GM12801 (cell line): ENCODE results near the gene CDH12.

ENCODE experiments used
- TF ChIP-seq, protein P1 (sequence below): IDR thresholded peaks from one replicate; pipeline ENCODE4 v1.5.1; 2011; ENCODE audit warnings: control low read depth; ENCODE audit not compliant: insufficient read length; ENCODE audit errors: extremely low read depth

Gene CDH12

DNA sequence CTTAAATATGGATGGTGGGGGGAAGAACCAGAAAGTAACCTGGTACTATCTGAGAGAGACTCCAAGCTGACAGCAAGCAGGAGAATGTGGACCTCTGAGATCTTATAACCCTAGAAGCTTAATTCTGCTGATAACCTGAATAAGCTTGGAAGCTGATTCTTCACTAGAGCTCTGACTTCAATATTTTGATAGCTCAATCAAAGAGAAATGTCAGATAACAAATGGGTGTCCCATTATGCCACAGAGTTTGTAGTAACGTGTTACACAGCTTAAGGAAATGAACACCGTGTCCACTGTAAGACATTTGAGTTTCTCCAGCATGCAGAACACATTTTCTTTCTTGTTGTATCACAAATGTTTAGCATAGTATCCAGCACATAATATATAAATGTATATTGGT is 626.7 kb downstream of the CDH12 start:
- TF ChIP-seq, protein P1, sequence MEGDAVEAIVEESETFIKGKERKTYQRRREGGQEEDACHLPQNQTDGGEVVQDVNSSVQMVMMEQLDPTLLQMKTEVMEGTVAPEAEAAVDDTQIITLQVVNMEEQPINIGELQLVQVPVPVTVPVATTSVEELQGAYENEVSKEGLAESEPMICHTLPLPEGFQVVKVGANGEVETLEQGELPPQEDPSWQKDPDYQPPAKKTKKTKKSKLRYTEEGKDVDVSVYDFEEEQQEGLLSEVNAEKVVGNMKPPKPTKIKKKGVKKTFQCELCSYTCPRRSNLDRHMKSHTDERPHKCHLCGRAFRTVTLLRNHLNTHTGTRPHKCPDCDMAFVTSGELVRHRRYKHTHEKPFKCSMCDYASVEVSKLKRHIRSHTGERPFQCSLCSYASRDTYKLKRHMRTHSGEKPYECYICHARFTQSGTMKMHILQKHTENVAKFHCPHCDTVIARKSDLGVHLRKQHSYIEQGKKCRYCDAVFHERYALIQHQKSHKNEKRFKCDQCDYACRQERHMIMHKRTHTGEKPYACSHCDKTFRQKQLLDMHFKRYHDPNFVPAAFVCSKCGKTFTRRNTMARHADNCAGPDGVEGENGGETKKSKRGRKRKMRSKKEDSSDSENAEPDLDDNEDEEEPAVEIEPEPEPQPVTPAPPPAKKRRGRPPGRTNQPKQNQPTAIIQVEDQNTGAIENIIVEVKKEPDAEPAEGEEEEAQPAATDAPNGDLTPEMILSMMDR = no peak

DNA sequence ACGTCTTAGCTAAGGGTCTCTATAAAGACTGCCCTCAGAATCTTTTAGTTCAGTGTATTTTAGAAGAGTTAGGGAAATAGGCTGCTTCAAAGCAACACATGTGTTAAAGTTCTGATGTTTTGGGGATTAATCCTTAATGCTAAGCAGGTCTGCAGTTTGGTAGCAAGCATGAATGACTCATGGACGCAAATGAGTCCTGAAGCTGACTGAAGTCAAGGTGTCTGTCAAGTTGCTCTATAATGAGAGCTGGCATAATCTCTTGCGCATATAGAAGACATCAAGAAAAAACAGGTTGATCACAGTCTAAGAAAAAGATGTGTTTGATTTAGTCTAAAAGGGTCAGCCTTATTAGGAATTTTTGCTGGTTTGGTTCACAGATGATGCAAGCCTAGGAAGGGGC is 630.1 kb downstream of the CDH12 start:
- TF ChIP-seq, protein P1 = no peak

DNA sequence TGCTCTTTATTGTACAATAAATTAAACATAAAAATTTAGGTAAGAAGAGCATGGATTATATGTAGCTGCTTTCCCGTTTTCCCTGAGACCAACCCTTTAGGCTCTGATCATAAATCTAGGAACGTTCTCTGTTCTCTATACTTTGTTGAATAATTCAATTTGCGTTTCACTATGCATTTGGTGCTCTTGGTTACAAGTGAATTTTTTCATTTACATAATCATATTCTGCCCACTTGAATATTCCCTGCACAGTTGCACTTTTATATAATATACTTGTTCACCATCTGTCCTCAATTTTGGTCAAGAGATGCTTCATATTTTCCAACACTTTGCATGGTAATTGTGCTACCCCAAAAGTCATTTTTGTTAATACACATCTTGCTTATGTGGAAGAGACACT is 741.8 kb downstream of the CDH12 start:
- TF ChIP-seq, protein P1 = no peak

DNA sequence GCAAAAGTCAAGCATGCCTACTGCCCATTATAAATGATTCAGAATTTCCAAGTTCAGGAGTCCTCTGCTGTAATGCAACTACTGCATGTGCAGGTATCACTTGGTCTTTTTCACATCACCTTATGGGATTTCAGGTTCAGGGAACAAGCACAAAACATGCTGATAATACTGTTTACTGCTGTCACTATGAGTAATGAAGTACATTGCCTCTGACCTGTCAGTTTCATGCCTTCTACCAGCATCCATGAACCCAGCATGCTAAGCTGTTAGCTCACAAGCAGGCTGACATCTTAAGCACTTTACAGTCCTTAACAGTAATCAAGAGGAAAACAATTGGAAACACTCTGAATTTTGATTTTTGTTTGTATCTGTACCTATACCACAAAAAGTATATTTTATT is 743.8 kb downstream of the CDH12 start:
- TF ChIP-seq, protein P1 = no peak

DNA sequence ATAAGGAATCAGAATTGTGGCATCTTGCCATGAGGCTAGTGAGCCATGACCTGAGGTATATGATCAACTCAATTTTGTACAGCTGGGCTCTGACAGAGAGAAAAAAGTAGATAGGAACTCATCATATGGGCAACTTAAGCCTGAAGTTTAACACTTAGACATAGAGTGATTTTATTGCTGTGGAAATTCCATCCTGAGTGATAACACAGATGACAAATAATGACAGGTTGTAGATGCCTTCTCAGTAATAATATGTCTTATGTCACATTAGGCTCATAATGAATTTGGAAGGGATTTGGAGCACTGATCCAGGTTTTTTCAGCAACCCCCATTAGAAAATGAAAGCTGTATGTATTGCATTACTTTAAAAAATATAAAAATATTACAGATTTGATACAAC is 744.6 kb downstream of the CDH12 start:
- TF ChIP-seq, protein P1 = no peak

DNA sequence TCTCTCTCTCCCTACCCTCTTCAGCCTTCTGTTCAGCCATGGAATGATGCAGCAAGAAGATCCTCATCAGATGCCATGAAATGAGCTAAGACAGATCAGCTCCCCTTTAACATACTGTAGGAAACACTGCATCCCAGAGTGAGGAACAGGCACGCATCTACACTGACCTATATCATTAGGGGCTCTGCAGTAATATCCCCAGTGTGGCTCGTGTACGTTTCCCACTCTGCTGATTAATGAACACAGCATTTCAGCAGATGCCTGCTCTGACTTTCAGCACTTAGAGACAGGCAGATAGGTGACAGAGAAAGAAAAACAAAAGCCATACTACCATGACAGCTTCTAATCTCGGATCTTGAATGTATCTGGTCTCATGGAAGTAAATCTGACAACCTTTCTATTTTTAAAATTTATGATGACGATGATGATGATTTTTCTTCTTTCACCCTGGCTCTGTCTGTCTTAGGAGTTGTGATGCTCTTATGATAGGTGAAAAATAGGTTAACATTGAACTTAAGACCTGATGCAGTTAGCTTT is 750.3 kb downstream of the CDH12 start:
- TF ChIP-seq, protein P1 = no peak

DNA sequence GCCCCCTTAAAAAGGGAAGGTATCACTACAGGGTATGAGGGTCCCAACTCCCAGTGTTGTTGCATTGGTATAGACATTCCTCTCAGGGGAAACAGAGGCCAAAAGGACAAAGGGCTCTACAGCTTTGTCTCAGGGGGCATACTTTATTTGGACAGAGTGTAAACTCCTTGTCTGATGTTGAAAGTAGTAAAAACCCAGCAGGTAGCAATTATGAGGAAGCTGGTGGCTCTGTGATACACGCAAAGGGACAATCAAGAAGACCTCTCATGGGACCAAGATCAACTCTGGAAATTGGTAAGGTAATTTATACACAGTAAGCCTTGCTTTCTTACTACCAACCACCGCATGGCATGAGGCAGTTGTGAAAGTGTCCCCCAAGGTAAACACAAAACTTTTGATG is 764.6 kb downstream of the CDH12 start:
- TF ChIP-seq, protein P1 = no peak
